Trophoblast cell (in vitro differentiated cells and primary cell): ENCODE data around the gene ADIG.

ENCODE experiments used
- DNase-seq, 2 donors: peaks; one replicate each; pipeline ENCODE4 v3.0.0-alpha.2; 2016
- H2AFZ ChIP-seq: 2 replicates; pipeline ENCODE4 v1.6.1; 2013; ENCODE audit warnings: low read length, moderate library complexity, mild to moderate bottlenecking; ENCODE audit not compliant: insufficient read depth, poor library complexity
- H2AK5ac ChIP-seq: 2 replicates; pipeline ENCODE4 v1.6.1; 2013; ENCODE audit warnings: mild to moderate bottlenecking, low read length
- H2BK120ac ChIP-seq: 2 replicates; pipeline ENCODE4 v1.6.1; 2013; ENCODE audit warnings: low read length, mild to moderate bottlenecking, moderate library complexity; ENCODE audit not compliant: insufficient read depth, poor library complexity
- H2BK12ac ChIP-seq: 2 replicates; pipeline ENCODE4 v1.6.1; 2013; ENCODE audit warnings: mild to moderate bottlenecking, low read length, moderate library complexity
- H2BK5ac ChIP-seq: 2 replicates; pipeline ENCODE4 v1.6.1; 2013; ENCODE audit warnings: low read length, low read depth, moderate library complexity, mild to moderate bottlenecking; ENCODE audit not compliant: poor library complexity
- H3K14ac ChIP-seq: 2 replicates; pipeline ENCODE4 v1.6.1; 2013; ENCODE audit warnings: mild to moderate bottlenecking, low read length
- H3K18ac ChIP-seq: 2 replicates; pipeline ENCODE4 v1.6.1; 2013; ENCODE audit warnings: mild to moderate bottlenecking, low read length
- H3K23ac ChIP-seq: 2 replicates; pipeline ENCODE4 v1.6.1; 2013; ENCODE audit warnings: low read length
- H3K27ac ChIP-seq: 2 replicates; pipeline ENCODE4 v1.5.1; 2013; ENCODE audit warnings: low read depth, mild to moderate bottlenecking, inconsistent platforms, low read length, moderate library complexity
- H3K27me3 ChIP-seq: 2 replicates; pipeline ENCODE4 v1.6.1; 2013; ENCODE audit warnings: inconsistent platforms, mild to moderate bottlenecking, low read length, moderate library complexity; ENCODE audit not compliant: insufficient read depth
- H3K36me3 ChIP-seq, 2 experiments: 1 replicate in 1 of 2; 2 replicates in 1 of 2; pipeline ENCODE4 v1.6.1; 2013; ENCODE audit warnings: low read length in 2 of 2, mild to moderate bottlenecking in 2 of 2, moderate library complexity in 1 of 2; ENCODE audit not compliant: insufficient read depth in 2 of 2, control insufficient read depth in 1 of 2
- H3K4ac ChIP-seq: 2 replicates; pipeline ENCODE4 v1.6.1; 2013; ENCODE audit warnings: low read depth, mild to moderate bottlenecking, low read length, moderate library complexity
- H3K4me1 ChIP-seq, 2 experiments: 1 replicate in 1 of 2; 2 replicates in 1 of 2; pipeline ENCODE4 v1.6.1; 2013; ENCODE audit warnings: low read length in 2 of 2, mild to moderate bottlenecking in 2 of 2, moderate library complexity in 1 of 2; ENCODE audit not compliant: insufficient read depth in 2 of 2, control insufficient read depth in 1 of 2
- H3K4me2 ChIP-seq: 2 replicates; pipeline ENCODE4 v1.6.1; 2013; ENCODE audit warnings: inconsistent platforms, mild to moderate bottlenecking, low read length, moderate library complexity
- H3K4me3 ChIP-seq: 2 replicates; pipeline ENCODE4 v1.5.1; 2013; ENCODE audit warnings: mild to moderate bottlenecking, low read depth, low read length, inconsistent platforms
- H3K79me1 ChIP-seq: one replicate; pipeline ENCODE4 v1.6.1; 2013; ENCODE audit warnings: low read length
- H3K79me2 ChIP-seq: 2 replicates; pipeline ENCODE4 v1.6.1; 2013; ENCODE audit warnings: low read length, mild to moderate bottlenecking; ENCODE audit not compliant: control insufficient read depth, insufficient read depth, poor library complexity
- H3K9ac ChIP-seq: 2 replicates; pipeline ENCODE4 v1.6.1; 2013; ENCODE audit warnings: mild to moderate bottlenecking, low read length
- H3K9me3 ChIP-seq: 2 replicates; pipeline ENCODE4 v1.6.1; 2013; ENCODE audit warnings: low read depth, mild to moderate bottlenecking, control low read depth, inconsistent platforms, low read length; ENCODE audit not compliant: insufficient read depth
- H4K12ac ChIP-seq: 2 replicates; pipeline ENCODE4 v1.6.1; 2013; ENCODE audit warnings: low read depth, mild to moderate bottlenecking, low read length, moderate library complexity
- H4K8ac ChIP-seq: 2 replicates; pipeline ENCODE4 v1.6.1; 2013; ENCODE audit warnings: low read depth, mild to moderate bottlenecking, low read length, moderate library complexity
- H4K91ac ChIP-seq: one replicate; pipeline ENCODE4 v1.6.1; 2013; ENCODE audit warnings: low read depth, mild to moderate bottlenecking, low read length, moderate library complexity
- WGBS: extraction: QIAGEN DNeasy Blood & Tissue Kit; methylation state at CpG from one replicate; pipeline ENCODE4 v1.1.7; 2013; ENCODE audit warnings: missing lambda C conversion rate; ENCODE audit not compliant: insufficient read length, insufficient coverage; ENCODE audit errors: extremely low coverage; 5-methylcytosine and 5-hydroxymethylcytosine counted together

ADIG gene

GRCh38 chr20:38628580-38629470, 47.8 kb downstream of the ADIG start:
- Histone ChIP-seq H2BK12ac (no peak overlapping the region), H3K27ac (no peak overlapping the region), H3K4me3 (no peak overlapping the region), H2BK5ac (no peak overlapping the region), H3K9me3 (peaks cover 5% of the 10 kb centered on the region), H4K12ac (no peak overlapping the region), H3K18ac (no peak overlapping the region), H3K4me1 (peaks cover 13 to 15% of the 10 kb centered on the region in 2 experiments), H3K79me2 (no peaks in the 10 kb centered on the region), H4K91ac (peak overlapping the region; percentile 4), H3K27me3 (no peaks in the 10 kb centered on the region), H4K8ac (peak overlapping the region; percentile 61), H2BK120ac (no peak overlapping the region), H3K79me1 (no peaks in the 10 kb centered on the region), H3K4ac (no peak overlapping the region), H2AFZ (no peak overlapping the region), H2AK5ac (no peak overlapping the region), H3K9ac (no peak overlapping the region), H3K36me3 (peaks cover 0 to 5% of the 10 kb centered on the region in 2 experiments), H3K4me2 (no peak overlapping the region), H3K23ac (no peak overlapping the region), H3K14ac (peak overlapping the region; percentile 9)
- no peak for DNase-seq
- WGBS, result no CpG with 5 or more reads among the region's 9 CpGs

GRCh38 chr20:38629979-38630378, 49.0 kb downstream of the ADIG start:
- Histone ChIP-seq H2BK12ac (no peak overlapping the region), H3K4ac (no peak overlapping the region), H3K36me3 (peaks cover 0 to 5% of the 10 kb centered on the region in 2 experiments), H3K18ac (no peak overlapping the region), H3K14ac (no peak overlapping the region), H3K4me2 (no peak overlapping the region), H3K4me3 (no peak overlapping the region), H4K12ac (no peak overlapping the region), H3K23ac (no peak overlapping the region), H3K27me3 (no peaks in the 10 kb centered on the region), H3K9me3 (peaks cover 4% of the 10 kb centered on the region), H2BK5ac (no peak overlapping the region), H2AFZ (no peak overlapping the region), H2BK120ac (no peak overlapping the region), H3K27ac (no peak overlapping the region), H3K79me1 (no peaks in the 10 kb centered on the region), H2AK5ac (no peak overlapping the region), H3K9ac (no peak overlapping the region), H4K91ac (no peak overlapping the region), H3K4me1 (peaks cover 11 to 13% of the 10 kb centered on the region in 2 experiments), H4K8ac (no peak overlapping the region), H3K79me2 (no peaks in the 10 kb centered on the region)
- WGBS, result no CpG with 5 or more reads among the region's 1 CpG
- no peak for DNase-seq

GRCh38 chr20:38630727-38631126, 49.7 kb downstream of the ADIG start:
- Histone ChIP-seq H2BK12ac (no peak overlapping the region), H3K18ac (no peak overlapping the region), H4K12ac (no peak overlapping the region), H3K36me3 (peaks cover 0 to 5% of the 10 kb centered on the region in 2 experiments), H3K4me2 (no peak overlapping the region), H3K23ac (no peak overlapping the region), H3K9ac (no peak overlapping the region), H3K79me2 (no peaks in the 10 kb centered on the region), H4K91ac (no peak overlapping the region), H2AFZ (no peak overlapping the region), H3K9me3 (peaks cover 4% of the 10 kb centered on the region), H3K4me3 (no peak overlapping the region), H3K14ac (no peak overlapping the region), H2BK5ac (no peak overlapping the region), H3K27me3 (no peaks in the 10 kb centered on the region), H3K79me1 (no peaks in the 10 kb centered on the region), H2AK5ac (no peak overlapping the region), H2BK120ac (no peak overlapping the region), H3K4me1 (peaks cover 11 to 13% of the 10 kb centered on the region in 2 experiments), H4K8ac (no peak overlapping the region), H3K27ac (no peak overlapping the region), H3K4ac (no peak overlapping the region)
- no peak for DNase-seq
- no CpG with 5 or more reads among the region's 6 CpGs for WGBS

DNA sequence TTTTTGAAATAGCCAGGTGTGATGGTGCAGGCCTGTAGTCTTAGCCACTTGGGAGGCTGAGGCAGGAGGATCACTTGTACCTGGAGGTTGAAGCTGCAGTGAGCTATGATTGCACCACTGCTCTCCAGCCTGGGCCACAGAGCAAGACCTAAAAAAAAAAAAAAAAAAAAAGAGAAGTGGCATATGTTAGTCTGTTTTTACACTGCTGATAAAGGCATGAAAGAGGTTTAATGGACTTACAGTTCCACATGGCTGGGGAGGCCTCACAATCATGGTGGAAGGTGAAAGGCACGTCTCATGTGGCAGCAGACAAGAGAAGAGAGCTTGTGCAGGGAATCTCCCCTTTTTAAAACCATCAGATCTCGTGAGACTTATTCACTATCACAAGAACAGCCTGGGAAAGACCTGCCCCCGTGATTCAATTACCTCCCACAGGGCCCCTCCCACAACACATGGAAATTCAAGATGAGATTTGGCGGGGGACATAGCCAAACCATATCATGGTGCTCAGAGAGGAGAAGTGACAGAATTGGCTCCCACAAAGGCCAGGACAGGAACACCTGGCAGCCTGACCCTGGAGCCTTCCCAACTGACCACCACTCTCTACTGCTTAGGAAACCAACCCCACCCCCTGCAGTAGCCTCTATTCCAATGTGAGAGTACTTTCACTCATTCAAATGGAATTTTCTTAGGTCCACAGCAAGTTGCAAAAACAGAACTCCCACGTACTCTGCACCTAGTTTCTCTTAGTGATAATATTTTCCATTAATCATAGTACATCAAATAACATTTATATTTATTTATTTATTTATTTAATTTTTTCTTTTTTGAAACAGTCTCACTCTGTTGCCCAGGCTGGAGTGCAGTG, 50.4 kb downstream of the ADIG start:
- Histone ChIP-seq H3K27me3 (no peaks in the 10 kb centered on the region), H3K9ac (no peak overlapping the region), H2BK120ac (no peak overlapping the region), H3K27ac (no peak overlapping the region), H3K4me1 (peaks cover 8% of the 10 kb centered on the region in 2 experiments), H3K14ac (no peak overlapping the region), H2AK5ac (no peak overlapping the region), H3K18ac (no peak overlapping the region), H4K8ac (no peak overlapping the region), H3K36me3 (peaks cover 0 to 5% of the 10 kb centered on the region in 2 experiments), H3K23ac (no peak overlapping the region), H4K12ac (no peak overlapping the region), H3K79me2 (no peaks in the 10 kb centered on the region), H3K4me3 (no peak overlapping the region), H3K4me2 (no peak overlapping the region), H2AFZ (no peak overlapping the region), H3K4ac (no peak overlapping the region), H3K9me3 (peaks cover 4% of the 10 kb centered on the region), H3K79me1 (no peaks in the 10 kb centered on the region), H4K91ac (no peak overlapping the region), H2BK12ac (no peak overlapping the region), H2BK5ac (no peak overlapping the region)
- no CpG with 5 or more reads among the region's 5 CpGs for WGBS
- DNase-seq, result no peak
